Measurements from ENCODE around the gene EGFR.

DNA sequence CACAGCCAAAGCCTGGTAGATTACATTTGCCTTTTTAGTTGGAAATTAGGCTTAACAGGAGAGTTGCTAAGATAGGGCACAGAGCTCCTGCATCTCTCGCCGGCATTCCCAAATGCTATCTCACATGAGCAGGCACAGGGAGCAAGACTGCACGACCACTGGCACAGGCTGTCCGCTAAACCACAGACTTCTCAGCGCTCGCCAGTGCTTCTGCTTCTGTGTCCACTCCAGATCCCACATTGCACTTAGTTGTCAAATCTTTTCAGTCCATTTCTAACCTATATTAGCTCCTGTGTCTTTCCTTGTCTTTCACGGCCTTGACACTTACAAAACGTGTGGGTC is 138.9 kb downstream of the EGFR start:
- TF ChIP-seq, protein P1, sequence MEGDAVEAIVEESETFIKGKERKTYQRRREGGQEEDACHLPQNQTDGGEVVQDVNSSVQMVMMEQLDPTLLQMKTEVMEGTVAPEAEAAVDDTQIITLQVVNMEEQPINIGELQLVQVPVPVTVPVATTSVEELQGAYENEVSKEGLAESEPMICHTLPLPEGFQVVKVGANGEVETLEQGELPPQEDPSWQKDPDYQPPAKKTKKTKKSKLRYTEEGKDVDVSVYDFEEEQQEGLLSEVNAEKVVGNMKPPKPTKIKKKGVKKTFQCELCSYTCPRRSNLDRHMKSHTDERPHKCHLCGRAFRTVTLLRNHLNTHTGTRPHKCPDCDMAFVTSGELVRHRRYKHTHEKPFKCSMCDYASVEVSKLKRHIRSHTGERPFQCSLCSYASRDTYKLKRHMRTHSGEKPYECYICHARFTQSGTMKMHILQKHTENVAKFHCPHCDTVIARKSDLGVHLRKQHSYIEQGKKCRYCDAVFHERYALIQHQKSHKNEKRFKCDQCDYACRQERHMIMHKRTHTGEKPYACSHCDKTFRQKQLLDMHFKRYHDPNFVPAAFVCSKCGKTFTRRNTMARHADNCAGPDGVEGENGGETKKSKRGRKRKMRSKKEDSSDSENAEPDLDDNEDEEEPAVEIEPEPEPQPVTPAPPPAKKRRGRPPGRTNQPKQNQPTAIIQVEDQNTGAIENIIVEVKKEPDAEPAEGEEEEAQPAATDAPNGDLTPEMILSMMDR (IDR thresholded peaks at IDR 0.05): no peak
- TF ChIP-seq POLR2A (IDR thresholded peaks at IDR 0.05): no peak

Data from adrenal gland (tissue), 5 donors.